Effector memory CD8-positive, alpha-beta T cell (primary cell): ENCODE measurements around the gene CCNL2.

Experiments used
- ATAC-seq: fragments of 150-1000 bp; cut with Tn5 transposase; replicated peaks from 2 replicates; pipeline ENCODE4 v1.10.0; 2021; ENCODE audit warnings: mild to moderate bottlenecking, moderate library complexity
- DNase-seq, 3 experiments: peaks; one replicate each; pipeline ENCODE4 v3.0.0; 2021
- H3K27ac Mint-ChIP-seq, 2 donors: one replicate each; pipeline ENCODE4 v1.8.0; 2022; ENCODE audit warnings: mild to moderate bottlenecking in 2 of 2, mixed read lengths in 2 of 2, moderate library complexity in 2 of 2
- H3K27me3 Mint-ChIP-seq, 2 donors: one replicate each; pipeline ENCODE4 v1.8.0; 2022; ENCODE audit warnings: mixed read lengths in 2 of 2
- H3K36me3 Mint-ChIP-seq: one replicate; pipeline ENCODE4 v1.8.0; 2022; ENCODE audit warnings: mild to moderate bottlenecking, moderate library complexity, mixed read lengths; ENCODE audit not compliant: insufficient read depth
- H3K4me1 Mint-ChIP-seq, 2 donors: one replicate each; pipeline ENCODE4 v1.8.0; 2022; ENCODE audit warnings: low read depth in 2 of 2, mixed read lengths in 2 of 2
- H3K4me3 Mint-ChIP-seq, 2 donors: one replicate each; pipeline ENCODE4 v1.8.0; 2022; ENCODE audit warnings: mild to moderate bottlenecking in 2 of 2, mixed read lengths in 2 of 2, moderate library complexity in 2 of 2
- H3K9me3 Mint-ChIP-seq, 2 donors: one replicate each; pipeline ENCODE4 v1.8.0; 2022; ENCODE audit warnings: mixed read lengths in 2 of 2

The CCNL2 gene

GRCh38 chr1:1435911-1436629 is 36.9 kb upstream of the CCNL2 start:
- ATAC-seq = peak; percentile 9
- no peaks in the 10 kb centered on the region for H3K9me3 Mint-ChIP-seq
- H3K4me1 Mint-ChIP-seq = peaks cover 0 to 5% of the 10 kb centered on the region in 2 donors
- no peak overlapping the region for H3K27ac Mint-ChIP-seq
- peak overlapping the region; percentile 58 to 59 for H3K4me3 Mint-ChIP-seq
- no peak for DNase-seq
- H3K36me3 Mint-ChIP-seq = no peaks in the 10 kb centered on the region
- peaks cover 10 to 65% of the 10 kb centered on the region in 2 donors for H3K27me3 Mint-ChIP-seq

GRCh38 chr1:1435106-1435903 is 36.2 kb upstream of the CCNL2 start, which contains the start of gene VWA1:
VWA1 (plus strand) TSS chr1:1435690; CDS start chr1:1435749, 59 bp downstream.
- Mint-ChIP-seq H3K4me1 (peaks cover 0 to 5% of the 10 kb centered on the region in 2 donors), H3K27me3 (peaks cover 10 to 59% of the 10 kb centered on the region in 2 donors), H3K4me3 (peak within 1 kb of the TSS; percentile 65 to 69), H3K27ac (no peak within 1 kb of the TSS), H3K9me3 (no peaks in the 10 kb centered on the region), H3K36me3 (no peaks in the 10 kb centered on the region)
- peak; percentile 35 to 50 (median 37) for DNase-seq
- peak; percentile 88 for ATAC-seq

- peaks cover 0 to 5% of the 10 kb centered on the region in 2 donors for H3K4me1 Mint-ChIP-seq
- H3K9me3 Mint-ChIP-seq = no peaks in the 10 kb centered on the region
- peak overlapping the region; percentile 65 to 69 for H3K4me3 Mint-ChIP-seq
- no peak overlapping the region for H3K27ac Mint-ChIP-seq
- ATAC-seq (no peak), DNase-seq (no peak)
- no peaks in the 10 kb centered on the region for H3K36me3 Mint-ChIP-seq
- H3K27me3 Mint-ChIP-seq = peaks cover 12 to 65% of the 10 kb centered on the region in 2 donors
These were observed 35.6 kb upstream of the CCNL2 start for GRCh38 chr1:1434824-1435105.

GRCh38 chr1:1434131-1434823 is 35.1 kb upstream of the CCNL2 start:
- no peak for DNase-seq
- no peak overlapping the region for H3K4me3 Mint-ChIP-seq
- H3K36me3 Mint-ChIP-seq = no peaks in the 10 kb centered on the region
- peaks cover 14 to 70% of the 10 kb centered on the region in 2 donors for H3K27me3 Mint-ChIP-seq
- no peak overlapping the region for H3K27ac Mint-ChIP-seq
- no peak for ATAC-seq
- H3K4me1 Mint-ChIP-seq = peaks cover 0 to 5% of the 10 kb centered on the region in 2 donors
- no peaks in the 10 kb centered on the region for H3K9me3 Mint-ChIP-seq

GRCh38 chr1:1433804-1434130 is 34.6 kb upstream of the CCNL2 start:
- no peak for DNase-seq
- Mint-ChIP-seq H3K27me3 (peaks cover 14 to 70% of the 10 kb centered on the region in 2 donors), H3K27ac (no peak overlapping the region), H3K9me3 (no peaks in the 10 kb centered on the region), H3K36me3 (no peaks in the 10 kb centered on the region), H3K4me3 (no peak overlapping the region), H3K4me1 (peaks cover 0 to 5% of the 10 kb centered on the region in 2 donors)
- no peak for ATAC-seq

- Mint-ChIP-seq H3K27ac (no peak overlapping the region), H3K4me1 (peaks cover 0 to 5% of the 10 kb centered on the region in 2 donors), H3K27me3 (peaks cover 20 to 70% of the 10 kb centered on the region in 2 donors), H3K4me3 (no peak overlapping the region), H3K36me3 (no peaks in the 10 kb centered on the region), H3K9me3 (no peaks in the 10 kb centered on the region)
- DNase-seq (no peak), ATAC-seq (no peak)
These were observed 34.0 kb upstream of the CCNL2 start for GRCh38 chr1:1432951-1433803.

GRCh38 chr1:1432274-1432950 is 33.3 kb upstream of the CCNL2 start:
- ATAC-seq = no peak
- no peak overlapping the region for H3K4me3 Mint-ChIP-seq
- no peak overlapping the region for H3K27ac Mint-ChIP-seq
- H3K27me3 Mint-ChIP-seq = peaks cover 21 to 73% of the 10 kb centered on the region in 2 donors
- DNase-seq = no peak
- H3K9me3 Mint-ChIP-seq = no peaks in the 10 kb centered on the region
- H3K36me3 Mint-ChIP-seq = no peaks in the 10 kb centered on the region
- peaks cover 0 to 5% of the 10 kb centered on the region in 2 donors for H3K4me1 Mint-ChIP-seq

- no peak overlapping the region for H3K27ac Mint-ChIP-seq
- H3K4me3 Mint-ChIP-seq = no peak overlapping the region
- ATAC-seq = no peak
- H3K9me3 Mint-ChIP-seq = no peaks in the 10 kb centered on the region
- H3K4me1 Mint-ChIP-seq = peaks cover 0 to 5% of the 10 kb centered on the region in 2 donors
- H3K27me3 Mint-ChIP-seq = peaks cover 21 to 73% of the 10 kb centered on the region in 2 donors
- H3K36me3 Mint-ChIP-seq = no peaks in the 10 kb centered on the region
- no peak for DNase-seq
These were observed 32.7 kb upstream of the CCNL2 start for GRCh38 chr1:1431845-1432273.

GRCh38 chr1:1430992-1431844 is 32.1 kb upstream of the CCNL2 start:
- Mint-ChIP-seq H3K36me3 (no peaks in the 10 kb centered on the region), H3K4me3 (no peak overlapping the region), H3K27me3 (peaks cover 22 to 74% of the 10 kb centered on the region in 2 donors), H3K4me1 (peaks cover 0 to 7% of the 10 kb centered on the region in 2 donors), H3K9me3 (no peaks in the 10 kb centered on the region), H3K27ac (peak overlapping the region in 1 of 2 donors; percentile 29)
- ATAC-seq = no peak
- no peak for DNase-seq

GRCh38 chr1:1430114-1430982 is 31.2 kb upstream of the CCNL2 start:
- DNase-seq (no peak), ATAC-seq (no peak)
- Mint-ChIP-seq H3K27ac (no peak overlapping the region), H3K9me3 (no peaks in the 10 kb centered on the region), H3K4me1 (peaks cover 0 to 7% of the 10 kb centered on the region in 2 donors), H3K27me3 (peaks cover 21 to 79% of the 10 kb centered on the region in 2 donors), H3K4me3 (no peak overlapping the region), H3K36me3 (no peaks in the 10 kb centered on the region)

GRCh38 chr1:1429671-1430073 is 30.5 kb upstream of the CCNL2 start:
- H3K36me3 Mint-ChIP-seq = no peaks in the 10 kb centered on the region
- no peak overlapping the region for H3K27ac Mint-ChIP-seq
- H3K4me1 Mint-ChIP-seq = peaks cover 0 to 2% of the 10 kb centered on the region in 2 donors
- no peak overlapping the region for H3K4me3 Mint-ChIP-seq
- ATAC-seq = no peak
- no peak for DNase-seq
- peaks cover 21 to 79% of the 10 kb centered on the region in 2 donors for H3K27me3 Mint-ChIP-seq
- no peaks in the 10 kb centered on the region for H3K9me3 Mint-ChIP-seq
